Large intestine (tissue), 3 donors: ENCODE results near the gene TMEM273. TPM values are rescaled to one million over a fixed set of nuclear protein-coding genes. Genes with fewer than 3 reads are reported as not detected.
"Not testable (repeated sequence)": the region's sequence is repeated elsewhere in the genome, so short reads cannot be mapped to it uniquely, and the experiment has no call there.

Source experiments
- DNase-seq, 2 donors: peaks; one replicate each; pipeline versions ENCODE4 v3.0.0 to v3.0.0-alpha.2; 2013
- H3K27ac ChIP-seq: one replicate; pipeline ENCODE4 v1.5.1; 2013; ENCODE audit warnings: low read length
- H3K27me3 ChIP-seq: 2 replicates; pipeline ENCODE4 v1.6.1; 2013; ENCODE audit warnings: low read length; ENCODE audit not compliant: control insufficient read depth, insufficient read depth
- H3K36me3 ChIP-seq: 2 replicates; pipeline ENCODE4 v1.6.1; 2013; ENCODE audit warnings: low read length; ENCODE audit not compliant: control insufficient read depth, insufficient read depth
- H3K4me1 ChIP-seq: one replicate; pipeline ENCODE4 v1.6.1; 2013; ENCODE audit warnings: low read length; ENCODE audit not compliant: control insufficient read depth, insufficient read depth
- H3K4me3 ChIP-seq: one replicate; pipeline ENCODE4 v1.5.1; 2013; ENCODE audit warnings: low read length
- H3K9me3 ChIP-seq: one replicate; pipeline ENCODE4 v1.6.1; 2013; ENCODE audit warnings: mild to moderate bottlenecking, low read depth, low read length, moderate library complexity; ENCODE audit not compliant: control insufficient read depth
- WGBS: methylation state at CpG from one replicate; pipeline ENCODE4 v1.1.5; 2013; ENCODE audit warnings: low lambda C conversion rate; ENCODE audit not compliant: insufficient coverage; 5-methylcytosine and 5-hydroxymethylcytosine counted together
- polyA plus RNA-seq: library from polyadenylated mRNA; unstranded; fragments of 120-200 nt; gene quantifications from one replicate; pipeline ENCODE4 v1.2.1, GENCODE V29; 2013

The TMEM273 gene
- polyA plus RNA-seq, 1 donor = 5.5 TPM

DNA sequence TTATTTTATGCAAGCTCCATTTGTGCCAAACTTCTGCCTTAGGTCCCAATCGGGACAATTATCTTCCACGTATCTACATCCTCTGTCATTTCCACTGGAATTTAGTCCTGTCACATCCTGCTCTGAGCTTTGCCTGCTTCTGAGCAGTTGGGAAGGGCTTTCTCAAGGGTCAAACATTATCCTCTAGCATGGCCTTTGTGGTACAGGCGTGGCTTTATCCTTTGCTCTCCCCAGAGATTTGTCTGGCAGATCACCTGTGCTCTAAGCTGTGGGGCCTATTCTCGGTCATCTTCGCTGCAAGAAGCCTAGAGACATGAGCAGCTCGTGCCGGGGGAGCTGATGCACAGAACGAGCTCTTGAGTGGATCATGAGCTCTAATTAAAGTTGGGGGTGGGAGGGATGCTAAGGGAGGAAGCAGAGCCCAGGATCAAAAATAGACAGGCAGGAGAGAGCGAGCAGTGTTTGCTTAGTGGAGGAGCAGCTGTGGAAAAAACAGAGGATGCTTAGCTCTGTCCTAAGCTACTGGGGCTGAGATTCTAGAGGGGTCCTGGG lies 19.8 kb upstream of the TMEM273 start:
- Histone ChIP-seq H3K9me3 (no peaks in the 10 kb centered on the region), H3K4me3 (no peak overlapping the region), H3K36me3 (no peaks in the 10 kb centered on the region), H3K27me3 (no peaks in the 10 kb centered on the region), H3K4me1 (no peaks in the 10 kb centered on the region), H3K27ac (no peak overlapping the region)
- DNase-seq = no peak
- WGBS = 100% methylated on average over 1 of the region's 9 CpGs

DNA sequence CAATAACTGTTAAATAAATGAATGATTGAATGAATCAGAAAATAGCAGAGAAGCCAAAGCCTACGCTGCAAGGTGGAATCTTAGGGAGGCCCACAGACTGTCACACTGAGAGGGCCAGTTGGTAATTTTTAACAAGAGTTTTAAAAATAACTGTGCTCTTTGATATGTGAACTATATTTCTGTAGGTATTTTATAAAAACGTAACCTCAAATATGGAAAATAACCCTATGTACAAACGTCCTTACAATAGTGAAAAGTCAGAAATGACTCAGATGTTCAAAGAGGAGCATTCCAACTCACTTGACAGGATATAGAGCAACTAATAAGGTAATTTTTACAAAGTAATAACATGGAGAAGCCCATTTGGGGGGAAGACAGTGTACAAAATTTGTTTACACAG lies 18.9 kb upstream of the TMEM273 start:
- no CpG with 5 or more reads among the region's 3 CpGs for WGBS
- Histone ChIP-seq H3K4me3 (no peak overlapping the region), H3K9me3 (no peaks in the 10 kb centered on the region)

GRCh38 chr10:49205206-49205605 lies 17.0 kb upstream of the TMEM273 start:
- Histone ChIP-seq H3K4me1 (no peaks in the 10 kb centered on the region), H3K27ac (no peak overlapping the region), H3K36me3 (no peaks in the 10 kb centered on the region), H3K4me3 (no peak overlapping the region), H3K9me3 (no peaks in the 10 kb centered on the region), H3K27me3 (no peaks in the 10 kb centered on the region)
- DNase-seq = no peak
- no CpG with 5 or more reads among the region's 3 CpGs for WGBS

More for the DNA sequence above, 18.9 kb upstream of the TMEM273 start:
- Histone ChIP-seq H3K4me1 (no peaks in the 10 kb centered on the region), H3K27ac (no peak overlapping the region), H3K27me3 (no peaks in the 10 kb centered on the region), H3K36me3 (no peaks in the 10 kb centered on the region)
- DNase-seq = no peak

DNA sequence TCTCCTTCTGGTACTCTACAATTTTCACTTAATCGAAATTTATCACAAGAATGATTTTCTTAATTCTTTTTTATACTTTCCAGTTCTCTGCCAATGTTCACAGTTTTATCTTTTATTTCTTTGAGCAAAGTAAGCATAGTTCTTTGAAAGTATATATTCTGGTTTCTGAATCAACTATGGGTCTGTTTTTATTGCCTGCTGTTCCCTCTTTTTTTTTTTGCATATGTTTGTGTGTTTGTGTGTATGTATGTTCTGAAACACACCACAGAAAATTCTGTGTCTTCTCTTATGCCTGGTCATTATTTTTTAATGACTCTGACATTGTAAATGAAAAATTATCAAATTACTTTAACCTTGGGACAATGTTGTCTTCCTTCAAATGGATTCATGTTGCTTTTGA lies 15.9 kb upstream of the TMEM273 start:
- H3K4me1 ChIP-seq = no peaks in the 10 kb centered on the region
- WGBS = 79% methylated on average over 1 of the region's 1 CpG
- H3K9me3 ChIP-seq = no peaks in the 10 kb centered on the region
- no peaks in the 10 kb centered on the region for H3K36me3 ChIP-seq
- H3K27me3 ChIP-seq = no peaks in the 10 kb centered on the region
- DNase-seq = no peak
- H3K27ac ChIP-seq = no peak overlapping the region
- no peak overlapping the region for H3K4me3 ChIP-seq

GRCh38 chr10:49202266-49202665 lies 14.1 kb upstream of the TMEM273 start:
- no peaks in the 10 kb centered on the region for H3K9me3 ChIP-seq
- H3K4me1 ChIP-seq = no peaks in the 10 kb centered on the region
- DNase-seq = no peak
- H3K27me3 ChIP-seq = no peaks in the 10 kb centered on the region
- H3K27ac ChIP-seq = no peak overlapping the region
- 100% methylated on average over 1 of the region's 1 CpG for WGBS
- no peaks in the 10 kb centered on the region for H3K36me3 ChIP-seq
- H3K4me3 ChIP-seq = no peak overlapping the region

DNA sequence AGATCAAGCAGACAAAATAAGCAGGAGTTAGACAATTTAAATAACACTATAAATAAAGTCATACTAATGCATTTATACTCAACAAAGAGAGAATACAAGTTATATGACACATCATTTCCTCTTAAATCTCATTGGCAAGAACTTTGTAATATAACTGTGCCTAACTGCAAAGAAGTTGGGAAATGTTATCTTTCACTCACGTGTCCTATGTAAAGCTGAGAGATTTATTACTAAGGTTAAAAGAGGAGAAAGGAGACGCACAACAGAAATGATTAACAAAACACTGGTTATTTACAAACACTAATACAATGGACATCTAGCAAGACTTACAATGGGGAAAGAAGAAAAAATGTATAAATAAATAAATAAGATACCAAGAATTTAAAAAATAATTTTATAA lies 12.7 kb upstream of the TMEM273 start:
- WGBS = 37% methylated on average over 2 of the region's 2 CpGs
- peak in 1 of 2 donors; percentile 26 for DNase-seq
- H3K4me3 ChIP-seq = no peak overlapping the region
- H3K9me3 ChIP-seq = no peaks in the 10 kb centered on the region
- H3K27ac ChIP-seq = no peak overlapping the region
- no peaks in the 10 kb centered on the region for H3K4me1 ChIP-seq
- H3K27me3 ChIP-seq = no peaks in the 10 kb centered on the region
- no peaks in the 10 kb centered on the region for H3K36me3 ChIP-seq

GRCh38 chr10:49197171-49197570 lies 9.0 kb upstream of the TMEM273 start:
- Histone ChIP-seq H3K4me1 (no peaks in the 10 kb centered on the region), H3K27ac (no peak overlapping the region), H3K4me3 (no peak overlapping the region), H3K9me3 (no peaks in the 10 kb centered on the region), H3K27me3 (no peaks in the 10 kb centered on the region), H3K36me3 (no peaks in the 10 kb centered on the region)
- no peak for DNase-seq
- 100% methylated on average over 3 of the region's 6 CpGs for WGBS

GRCh38 chr10:49195864-49196263 lies 7.7 kb upstream of the TMEM273 start:
- not testable (repeated sequence) for H3K27me3 ChIP-seq, DNase-seq, H3K27ac ChIP-seq, H3K4me3 ChIP-seq, H3K36me3 ChIP-seq, H3K4me1 ChIP-seq, H3K9me3 ChIP-seq
- WGBS = no CpG with 5 or more reads among the region's 4 CpGs

- Histone ChIP-seq H3K4me1 (no peaks in the 10 kb centered on the region), H3K27ac (no peak overlapping the region), H3K9me3 (no peaks in the 10 kb centered on the region), H3K36me3 (no peaks in the 10 kb centered on the region), H3K4me3 (no peak overlapping the region), H3K27me3 (no peaks in the 10 kb centered on the region)
- no peak for DNase-seq
- WGBS = no CpG with 5 or more reads among the region's 8 CpGs
Observed at GRCh38 chr10:49194212-49194920, 6.2 kb upstream of the TMEM273 start.

- no peaks in the 10 kb centered on the region for H3K9me3 ChIP-seq
- H3K27ac ChIP-seq = no peak overlapping the region
- no peak overlapping the region for H3K4me3 ChIP-seq
- H3K27me3 ChIP-seq = no peaks in the 10 kb centered on the region
- WGBS = 92% methylated on average over 1 of the region's 1 CpG
- no peak for DNase-seq
- H3K4me1 ChIP-seq = no peaks in the 10 kb centered on the region
- no peaks in the 10 kb centered on the region for H3K36me3 ChIP-seq
Observed at GRCh38 chr10:49191349-49191748, 3.2 kb upstream of the TMEM273 start.

DNA sequence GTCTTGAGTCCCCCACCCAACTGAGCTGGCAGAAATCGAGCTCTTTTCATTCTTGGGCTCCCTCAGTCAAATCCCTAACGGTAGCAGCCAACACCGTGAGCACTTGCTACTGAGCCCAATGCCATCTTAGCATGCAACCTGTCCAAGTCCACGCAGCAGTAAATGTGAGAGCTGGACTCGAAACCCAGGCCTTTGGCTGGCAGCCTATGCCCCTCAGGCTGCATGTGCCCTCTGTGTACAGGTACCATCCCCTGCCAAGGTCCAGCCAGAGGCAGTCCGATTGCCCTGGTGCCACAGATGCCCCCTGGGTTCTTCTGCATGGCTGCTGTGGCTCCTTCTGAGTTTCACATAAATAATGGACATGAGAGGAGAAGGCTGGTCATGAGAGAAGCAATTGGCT lies 1.2 kb upstream of the TMEM273 start:
- Histone ChIP-seq H3K9me3 (no peaks in the 10 kb centered on the region), H3K4me1 (no peaks in the 10 kb centered on the region), H3K27ac (no peak overlapping the region), H3K27me3 (no peaks in the 10 kb centered on the region), H3K36me3 (no peaks in the 10 kb centered on the region), H3K4me3 (no peak overlapping the region)
- WGBS = no CpG with 5 or more reads among the region's 6 CpGs
- no peak for DNase-seq
